Glutamatergic neuron (in vitro differentiated cells): ENCODE measurements around the gene CMPK2. TPM values are rescaled to one million over a fixed set of nuclear protein-coding genes. Genes with fewer than 3 reads are reported as not detected.

Experiments
- DNase-seq: peaks from one replicate; pipeline ENCODE4 v3.0.0; 2022
- H3K27ac Mint-ChIP-seq: one replicate; pipeline ENCODE4 v1.8.0; 2020; ENCODE audit warnings: mild to moderate bottlenecking, mixed read lengths, inconsistent platforms; ENCODE audit not compliant: unreplicated experiment
- H3K27me3 Mint-ChIP-seq: one replicate; pipeline ENCODE4 v1.8.0; 2020; ENCODE audit warnings: mild to moderate bottlenecking, moderate library complexity, mixed read lengths, inconsistent platforms; ENCODE audit not compliant: unreplicated experiment
- H3K36me3 Mint-ChIP-seq: one replicate; pipeline ENCODE4 v1.8.0; 2020; ENCODE audit warnings: mild to moderate bottlenecking, mixed read lengths, inconsistent platforms; ENCODE audit not compliant: unreplicated experiment
- H3K4me1 Mint-ChIP-seq: one replicate; pipeline ENCODE4 v1.8.0; 2020; ENCODE audit warnings: mild to moderate bottlenecking, low read depth, mixed read lengths, inconsistent platforms; ENCODE audit not compliant: unreplicated experiment
- H3K4me3 Mint-ChIP-seq: one replicate; pipeline ENCODE4 v1.8.0; 2020; ENCODE audit warnings: mild to moderate bottlenecking, mixed read lengths, inconsistent platforms; ENCODE audit not compliant: unreplicated experiment
- H3K9me3 Mint-ChIP-seq: one replicate; pipeline ENCODE4 v1.8.0; 2020; ENCODE audit warnings: mild to moderate bottlenecking, moderate library complexity, mixed read lengths, inconsistent platforms; ENCODE audit not compliant: unreplicated experiment
- total RNA-seq: library from RNA; stranded (reverse); fragmentation: NEBNext Ultra II Directional; extraction: Animal tissue kit (Norgen Biotek cat#: 25700); gene quantifications from one replicate; pipeline ENCODE4 v1.2.1, GENCODE V29; 2021; ENCODE audit not compliant: unreplicated experiment
- TF ChIP-seq, protein P1 (sequence below): fragments of 200-600 bp; sonication (generic); IDR thresholded peaks from one replicate; pipeline ENCODE4 v1.5.0; 2021; ENCODE audit not compliant: partially characterized antibody, unreplicated experiment

Gene CMPK2
- total RNA-seq, 1 donor from 2014 or later, result 0.81 TPM

- no peak overlapping the region for H3K4me3 Mint-ChIP-seq
- no peak for DNase-seq
Measured at GRCh38 chr2:6845312-6845711, 20.4 kb downstream of the CMPK2 start.

GRCh38 chr2:6841537-6842287, 24.0 kb downstream of the CMPK2 start:
- Mint-ChIP-seq H3K4me1 (no peaks in the 10 kb centered on the region), H3K9me3 (peaks cover 16% of the 10 kb centered on the region), H3K27ac (no peak overlapping the region), H3K36me3 (peaks cover 32% of the 10 kb centered on the region), H3K4me3 (no peak overlapping the region), H3K27me3 (no peaks in the 10 kb centered on the region)
- TF ChIP-seq, protein P1, sequence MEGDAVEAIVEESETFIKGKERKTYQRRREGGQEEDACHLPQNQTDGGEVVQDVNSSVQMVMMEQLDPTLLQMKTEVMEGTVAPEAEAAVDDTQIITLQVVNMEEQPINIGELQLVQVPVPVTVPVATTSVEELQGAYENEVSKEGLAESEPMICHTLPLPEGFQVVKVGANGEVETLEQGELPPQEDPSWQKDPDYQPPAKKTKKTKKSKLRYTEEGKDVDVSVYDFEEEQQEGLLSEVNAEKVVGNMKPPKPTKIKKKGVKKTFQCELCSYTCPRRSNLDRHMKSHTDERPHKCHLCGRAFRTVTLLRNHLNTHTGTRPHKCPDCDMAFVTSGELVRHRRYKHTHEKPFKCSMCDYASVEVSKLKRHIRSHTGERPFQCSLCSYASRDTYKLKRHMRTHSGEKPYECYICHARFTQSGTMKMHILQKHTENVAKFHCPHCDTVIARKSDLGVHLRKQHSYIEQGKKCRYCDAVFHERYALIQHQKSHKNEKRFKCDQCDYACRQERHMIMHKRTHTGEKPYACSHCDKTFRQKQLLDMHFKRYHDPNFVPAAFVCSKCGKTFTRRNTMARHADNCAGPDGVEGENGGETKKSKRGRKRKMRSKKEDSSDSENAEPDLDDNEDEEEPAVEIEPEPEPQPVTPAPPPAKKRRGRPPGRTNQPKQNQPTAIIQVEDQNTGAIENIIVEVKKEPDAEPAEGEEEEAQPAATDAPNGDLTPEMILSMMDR, result no peak
- DNase-seq, result no peak

More at GRCh38 chr2:6845312-6845711, 20.4 kb downstream of the CMPK2 start:
- Mint-ChIP-seq H3K27me3 (no peaks in the 10 kb centered on the region), H3K27ac (no peak overlapping the region), H3K9me3 (peaks cover 13% of the 10 kb centered on the region), H3K4me1 (no peaks in the 10 kb centered on the region), H3K36me3 (peaks cover 34% of the 10 kb centered on the region)
- TF ChIP-seq, protein P1, result no peak

DNA sequence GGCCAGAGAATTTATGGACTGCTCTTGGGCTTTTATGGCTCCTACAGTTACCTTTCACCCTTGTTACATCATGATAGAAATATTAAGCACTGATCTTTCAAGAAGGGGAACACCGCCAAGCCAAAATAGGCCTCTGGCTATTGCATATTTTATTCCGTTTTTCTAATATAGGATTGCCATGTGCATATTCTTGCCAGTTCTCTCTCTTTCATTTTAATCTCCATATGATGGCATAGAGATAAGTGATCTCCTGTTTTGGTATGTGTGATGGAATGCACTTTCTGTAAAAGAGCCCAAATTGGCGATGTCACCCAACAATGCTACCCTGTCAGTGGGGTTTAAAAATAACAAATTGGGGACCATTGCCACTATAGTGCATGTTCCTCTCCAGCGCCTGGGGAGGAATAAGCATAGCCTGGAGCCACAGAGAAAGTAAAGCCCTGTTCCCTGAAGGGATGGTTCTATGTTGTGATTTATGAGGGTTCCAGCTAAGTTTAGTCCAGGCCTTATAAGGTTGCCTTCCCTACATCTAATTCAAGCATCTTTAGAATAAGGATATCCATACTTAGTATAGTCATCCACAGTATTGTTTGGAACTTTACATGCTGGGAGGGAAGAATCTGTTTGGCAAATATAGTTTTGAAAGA, 26.9 kb downstream of the CMPK2 start:
- H3K4me1 Mint-ChIP-seq, result no peaks in the 10 kb centered on the region
- H3K9me3 Mint-ChIP-seq, result peaks cover 3% of the 10 kb centered on the region
- H3K36me3 Mint-ChIP-seq, result peaks cover 14% of the 10 kb centered on the region

DNA sequence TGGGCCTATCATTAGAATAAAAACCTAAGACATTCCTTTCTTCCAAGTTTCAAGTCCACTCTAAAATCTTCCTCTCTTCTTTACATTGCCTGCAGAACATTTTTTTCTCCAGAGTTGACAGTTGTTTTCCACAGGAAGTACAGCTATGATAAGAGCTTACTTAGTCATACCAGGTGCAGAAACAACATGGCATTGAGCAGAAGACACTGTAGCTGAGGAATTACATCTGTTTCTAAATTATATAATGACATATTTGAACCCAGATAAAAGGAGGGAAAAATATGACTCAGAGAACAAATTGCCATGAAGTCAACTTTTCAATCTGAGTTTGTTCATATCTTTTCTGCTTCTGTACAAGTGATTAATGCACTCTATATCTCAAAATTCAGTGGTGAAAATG, 30.2 kb downstream of the CMPK2 start:
- Mint-ChIP-seq H3K27ac (no peak overlapping the region), H3K27me3 (no peaks in the 10 kb centered on the region)

More for the DNA sequence above, 26.9 kb downstream of the CMPK2 start:
- H3K4me3 Mint-ChIP-seq, result no peak overlapping the region
- DNase-seq, result no peak
- no peaks in the 10 kb centered on the region for H3K27me3 Mint-ChIP-seq
- TF ChIP-seq, protein P1, result no peak
- H3K27ac Mint-ChIP-seq, result no peak overlapping the region

More for the DNA sequence above, 30.2 kb downstream of the CMPK2 start:
- H3K9me3 Mint-ChIP-seq, result peaks cover 7% of the 10 kb centered on the region
- no peaks in the 10 kb centered on the region for H3K4me1 Mint-ChIP-seq
- H3K4me3 Mint-ChIP-seq, result no peak overlapping the region
- peaks cover 22% of the 10 kb centered on the region for H3K36me3 Mint-ChIP-seq
- TF ChIP-seq, protein P1, result no peak
- no peak for DNase-seq
